ENCODE results near the gene FILIP1L.

The FILIP1L gene

DNA sequence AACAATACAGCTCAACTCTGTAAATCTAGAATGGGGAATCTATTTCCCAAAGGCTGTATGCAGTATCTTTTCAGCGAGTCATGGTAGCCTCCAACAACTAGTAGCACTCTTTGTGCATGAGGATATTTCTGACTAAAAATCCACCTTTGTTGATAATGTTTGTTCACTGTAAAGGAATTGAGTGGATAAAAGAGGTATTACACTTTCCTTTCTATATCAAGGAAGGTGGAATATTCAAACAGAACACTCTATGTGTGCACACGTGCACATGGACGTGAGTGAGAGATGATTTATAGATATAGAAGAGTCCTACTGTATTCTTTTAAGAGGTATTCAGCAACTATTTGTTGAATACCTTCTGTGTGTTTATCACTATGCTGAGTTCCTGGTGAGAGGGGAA lies 228.4 kb downstream of the FILIP1L start:
- DNase-seq (ENCODE audit: low spot score) = no peak

- DNase-seq (ENCODE audit: low spot score) = no peak
These were observed 229.2 kb downstream of the FILIP1L start for GRCh38 chr3:99885085-99885484.

- DNase-seq (ENCODE audit: low spot score) = no peak
These were observed 229.8 kb downstream of the FILIP1L start for GRCh38 chr3:99884484-99884883.

- DNase-seq (ENCODE audit: low spot score) = no peak
These were observed 230.6 kb downstream of the FILIP1L start for GRCh38 chr3:99883693-99884092.

DNA sequence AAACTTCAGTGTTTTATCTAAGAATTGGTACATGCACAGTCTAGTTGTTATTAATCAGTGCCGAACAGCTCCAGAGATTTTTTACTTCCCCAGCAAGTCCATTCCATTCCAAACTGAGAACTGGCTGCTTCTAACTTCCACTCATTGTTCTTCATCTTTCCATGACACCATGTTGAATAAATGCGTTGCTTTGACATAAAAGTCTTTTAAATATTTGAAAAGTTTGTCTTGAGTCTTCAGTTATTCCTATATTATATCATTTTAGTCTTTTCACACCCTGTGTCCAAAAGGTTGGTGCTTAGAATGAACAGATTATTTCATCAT lies 231.2 kb downstream of the FILIP1L start:
- DNase-seq (ENCODE audit: low spot score) = no peak

GRCh38 chr3:99882436-99883137 lies 231.7 kb downstream of the FILIP1L start:
- DNase-seq (ENCODE audit: low spot score) = no peak

DNA sequence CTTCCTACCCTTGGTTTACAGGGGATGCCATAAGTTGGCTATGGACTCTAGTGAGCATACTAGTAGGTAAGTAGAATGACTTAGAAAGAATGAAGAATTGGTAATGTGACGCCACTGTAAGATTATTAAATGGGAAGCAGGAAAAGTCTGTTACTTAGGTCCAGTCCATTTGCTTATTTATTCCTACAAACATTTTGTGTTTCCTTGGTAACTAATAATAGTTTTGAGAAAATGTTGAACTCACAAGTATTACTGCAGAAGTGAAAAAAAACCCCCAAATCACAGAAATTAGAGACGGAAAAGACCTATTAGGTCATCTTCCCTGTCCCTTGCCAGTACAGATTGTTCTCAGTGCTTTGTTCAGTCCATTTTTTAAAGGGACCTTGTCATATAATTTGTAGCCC lies 233.2 kb downstream of the FILIP1L start:
- DNase-seq (ENCODE audit: low spot score) = no peak

GRCh38 chr3:99879275-99879674 lies 235.0 kb downstream of the FILIP1L start:
- no peak for DNase-seq (ENCODE audit: low spot score)

GRCh38 chr3:99878005-99878404 lies 236.3 kb downstream of the FILIP1L start:
- no peak for DNase-seq (ENCODE audit: low spot score)

GRCh38 chr3:99877031-99877579 lies 237.2 kb downstream of the FILIP1L start:
- no peak for DNase-seq (ENCODE audit: low spot score)

DNA sequence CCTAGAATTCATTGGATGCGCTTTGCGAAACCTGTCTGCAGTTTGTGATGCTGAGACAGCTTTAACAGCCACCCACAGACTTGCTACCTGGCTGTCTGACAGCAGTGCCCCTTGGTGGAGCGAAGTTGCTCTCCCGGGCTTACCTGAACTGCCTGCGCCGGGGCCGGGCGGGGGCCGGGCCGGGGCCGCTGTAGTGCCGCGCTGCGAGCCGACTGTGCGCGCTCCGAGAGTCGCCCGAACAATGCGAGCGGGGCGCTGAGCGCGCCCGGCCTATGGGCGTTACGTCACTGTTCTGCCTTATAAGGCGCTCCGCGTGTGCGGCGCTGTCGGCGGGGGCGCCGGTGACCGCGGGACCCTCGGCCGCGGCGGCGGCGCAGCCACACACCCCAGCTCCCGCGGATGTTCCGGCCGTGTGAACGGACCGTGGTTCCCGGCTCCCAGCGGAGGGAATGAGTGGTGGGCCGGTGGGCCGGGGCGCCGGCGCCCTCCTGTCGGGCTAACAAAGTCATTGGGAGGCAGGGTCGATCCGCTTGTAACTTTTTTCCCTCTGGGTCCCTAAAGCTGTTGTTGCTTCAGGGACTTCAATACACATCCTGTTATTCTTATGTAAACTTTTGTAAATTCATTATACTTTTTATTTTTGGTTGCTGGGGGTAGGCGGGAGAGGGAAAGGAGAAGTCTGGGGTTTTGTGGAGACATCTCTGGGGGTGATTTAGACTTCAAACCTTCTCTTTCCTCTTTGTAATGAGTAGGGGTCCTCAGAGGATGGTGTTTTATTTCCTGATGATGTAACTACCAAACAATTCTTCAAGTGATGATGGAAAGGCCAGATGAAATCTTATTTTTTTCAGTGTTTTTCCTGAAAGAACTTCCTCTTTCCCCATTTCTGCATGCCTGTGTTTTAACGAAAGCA lies 238.1 kb downstream of the FILIP1L start:
- peak; percentile 76 for DNase-seq (ENCODE audit: low spot score)

DNA sequence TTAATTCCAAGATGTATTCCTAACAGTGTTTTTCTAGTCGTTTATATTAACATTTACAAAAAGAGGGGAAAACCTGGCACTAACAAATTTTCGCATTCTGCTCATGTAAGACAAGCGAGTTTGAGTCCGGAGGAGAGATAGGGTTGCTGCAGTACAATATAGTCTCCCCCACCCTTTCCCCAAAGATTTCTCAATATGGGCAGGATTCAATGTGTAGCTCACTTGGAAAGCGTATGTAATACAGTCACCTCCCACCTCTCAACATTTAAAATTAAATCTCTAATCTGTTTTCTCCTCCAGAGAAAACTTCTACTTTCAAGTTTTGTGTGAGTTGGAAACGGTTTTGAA lies 238.7 kb downstream of the FILIP1L start:
- peak; percentile 47 for DNase-seq (ENCODE audit: low spot score)

DNA sequence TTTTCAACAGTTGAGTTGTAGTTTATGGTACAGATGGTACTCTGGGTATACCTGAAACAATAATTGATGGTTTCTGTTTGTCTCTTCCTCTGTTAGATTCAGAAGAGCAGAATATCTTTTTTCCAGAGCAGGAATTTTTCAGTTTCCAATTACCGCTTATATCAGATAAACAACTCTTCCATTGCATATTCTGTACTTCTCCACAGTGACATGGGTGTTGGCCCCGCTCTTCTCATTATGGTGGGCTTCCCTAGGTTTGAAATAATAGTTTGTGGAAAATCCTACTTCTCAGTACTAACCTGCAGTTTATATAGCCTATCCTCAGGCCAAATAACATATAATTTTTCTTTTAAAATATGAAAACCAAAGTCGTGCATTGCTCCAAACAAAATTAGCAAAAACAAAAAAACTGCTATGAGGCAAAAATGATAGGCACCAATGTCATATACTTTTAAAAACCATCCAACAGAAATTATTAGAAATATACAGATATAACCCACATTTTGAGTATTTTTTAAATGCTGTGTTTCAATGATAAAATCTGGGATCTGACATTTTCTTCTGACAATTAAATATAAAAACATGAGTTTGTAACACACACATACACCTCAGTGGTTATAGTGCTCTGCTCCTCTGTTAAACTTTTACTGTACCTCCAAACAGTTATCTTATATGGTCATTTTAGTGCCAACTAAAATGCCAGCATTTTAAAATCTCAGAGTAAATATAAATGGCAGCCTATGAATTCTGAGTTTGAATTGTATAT lies 239.9 kb downstream of the FILIP1L start:
- no peak for DNase-seq (ENCODE audit: low spot score)

DNA sequence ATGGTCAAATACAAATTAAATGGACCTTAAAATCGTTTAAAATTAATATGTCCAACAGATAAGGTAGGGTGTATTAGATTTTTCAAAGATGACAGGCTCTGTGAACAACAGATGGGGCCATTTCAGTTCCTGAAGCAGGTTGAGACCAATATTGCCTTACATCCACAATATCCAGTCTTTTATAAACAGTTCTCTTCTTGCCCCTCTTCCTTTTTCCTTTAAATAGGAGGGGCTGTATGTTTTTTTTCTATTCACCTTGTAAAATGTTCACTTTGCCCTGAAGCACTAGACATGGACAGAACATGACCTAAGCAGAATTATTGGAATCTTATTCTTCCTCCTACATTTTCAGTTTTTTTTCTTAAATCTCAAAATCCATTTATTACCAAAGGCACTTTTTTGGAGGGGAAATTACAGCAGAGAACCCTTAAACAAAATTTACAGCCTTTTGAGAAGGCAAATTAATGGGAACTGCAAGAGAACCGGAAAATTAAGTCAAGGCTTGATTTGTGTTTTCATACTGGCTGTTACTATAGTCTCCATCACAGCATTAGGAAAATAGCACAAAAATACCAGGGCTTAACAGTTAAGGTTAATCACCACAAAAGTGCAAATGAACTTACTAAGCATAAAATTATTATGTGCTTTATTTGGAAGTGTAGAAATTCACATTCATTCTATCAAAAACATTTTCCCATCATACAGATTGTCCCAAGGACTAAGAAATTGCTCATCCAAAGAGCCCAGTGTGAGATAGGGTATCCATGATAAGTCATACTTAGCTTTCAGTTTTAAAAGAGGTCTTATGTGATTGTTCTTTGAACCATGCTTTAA lies 240.8 kb downstream of the FILIP1L start:
- no peak for DNase-seq (ENCODE audit: low spot score)

DNA sequence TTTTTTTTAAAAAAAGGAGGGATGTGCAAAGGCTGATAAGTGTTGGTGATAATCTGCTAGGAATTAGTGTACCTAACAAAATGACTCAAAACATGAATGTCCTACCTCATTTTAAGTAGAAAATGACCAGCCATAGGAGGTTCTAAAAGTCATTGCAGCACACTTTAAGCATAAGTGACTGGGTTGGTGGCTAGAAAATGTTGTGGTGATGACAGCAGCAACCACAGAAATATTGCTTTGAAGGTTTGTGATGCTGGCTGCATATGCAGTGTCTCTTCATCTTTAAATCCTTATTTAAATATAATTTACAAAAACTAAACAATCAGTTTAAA lies 241.4 kb downstream of the FILIP1L start:
- DNase-seq (ENCODE audit: low spot score) = no peak

DNA sequence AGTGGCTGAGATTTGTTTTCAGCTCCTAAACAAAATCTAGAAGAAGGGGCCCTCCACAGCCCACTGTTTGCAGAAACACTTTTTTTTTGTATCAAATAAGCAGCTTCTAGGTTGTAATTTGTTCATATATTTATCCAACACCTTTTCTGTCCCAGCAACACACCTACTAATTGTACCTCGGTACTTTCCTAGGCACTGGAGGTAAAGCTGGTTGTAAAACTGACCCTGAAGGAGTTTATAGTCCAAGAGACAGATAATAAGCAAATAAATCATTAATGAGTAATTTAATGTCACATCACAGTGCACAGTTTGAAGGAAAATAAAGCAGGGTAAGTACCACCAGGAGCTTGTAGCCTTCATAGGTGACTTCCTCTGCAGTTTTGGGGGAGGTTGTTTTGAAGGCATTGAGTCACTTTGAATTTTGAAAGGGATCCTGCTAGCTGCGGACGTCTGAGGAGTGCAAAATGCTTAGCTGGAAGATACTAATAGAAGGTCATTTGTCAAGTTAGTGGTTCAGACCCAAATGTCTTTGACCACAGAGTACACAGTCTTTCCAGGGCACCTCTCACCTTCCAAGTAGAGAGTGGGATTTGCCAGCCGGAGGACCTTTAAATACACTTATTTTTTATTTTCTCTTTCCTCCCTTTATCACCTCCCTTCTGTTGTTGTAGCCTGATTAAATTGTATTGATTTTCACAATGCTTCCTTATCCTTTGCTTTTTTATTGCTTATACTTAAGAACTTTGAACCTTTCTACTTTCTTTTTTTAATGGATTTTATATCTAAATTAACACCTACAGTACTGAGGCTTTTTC lies 242.9 kb downstream of the FILIP1L start:
- no peak for DNase-seq (ENCODE audit: low spot score)

- no peak for DNase-seq (ENCODE audit: low spot score)
These were observed 243.6 kb downstream of the FILIP1L start for GRCh38 chr3:99870712-99871111.

DNA sequence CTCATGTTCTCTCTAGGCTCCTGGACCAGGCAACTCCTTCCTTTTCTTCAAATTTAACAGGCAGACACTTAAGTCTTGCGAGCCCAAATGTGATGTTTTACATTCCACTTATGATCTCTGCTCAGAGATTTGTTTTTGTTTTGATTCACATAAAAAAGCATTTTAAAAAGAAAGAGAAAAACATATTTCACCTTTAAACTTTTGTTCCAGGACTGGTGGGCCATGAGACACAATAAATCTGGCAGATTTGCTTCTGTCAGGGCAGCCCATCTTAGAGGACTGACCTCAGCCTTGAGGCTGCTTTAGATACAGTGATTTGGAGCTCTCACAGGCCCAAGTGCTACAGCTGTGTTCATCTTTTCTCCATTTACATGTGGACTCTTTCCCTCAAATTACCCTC lies 244.7 kb downstream of the FILIP1L start:
- DNase-seq (ENCODE audit: low spot score) = no peak

DNA sequence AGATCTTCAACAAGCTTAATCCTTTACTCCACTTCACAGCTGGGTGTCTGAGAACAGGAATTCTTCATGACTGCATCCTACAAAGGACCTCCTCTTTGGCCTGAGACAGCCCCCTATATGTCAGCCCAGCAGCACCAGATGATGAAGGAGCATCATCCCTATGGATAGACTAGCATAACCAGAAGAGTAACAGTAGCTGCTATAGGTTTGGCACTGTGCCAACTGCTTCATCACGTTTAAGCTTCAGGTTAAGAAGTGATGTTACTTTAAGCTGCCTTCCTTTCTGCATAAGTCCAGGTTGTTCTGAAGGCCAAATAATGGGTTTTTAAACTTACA lies 246.0 kb downstream of the FILIP1L start:
- no peak for DNase-seq (ENCODE audit: low spot score)

GRCh38 chr3:99867594-99868310 lies 246.5 kb downstream of the FILIP1L start:
- DNase-seq (ENCODE audit: low spot score) = no peak
